H9 (cell line): ENCODE results near the gene MRTFA. TPM values are rescaled to one million over a fixed set of nuclear protein-coding genes. Genes with fewer than 3 reads are reported as not detected.

Experiments
- DNase-seq: peaks from one replicate; pipeline ENCODE4 v3.0.0-alpha.2; 2017
- H2AFZ ChIP-seq: one replicate; pipeline ENCODE4 v1.6.1; 2013; ENCODE audit warnings: mild to moderate bottlenecking, low read length, control low read depth, moderate library complexity
- H2AK5ac ChIP-seq: 2 replicates; pipeline ENCODE4 v1.6.1; 2013; ENCODE audit warnings: low read length, control low read depth, mixed read lengths; ENCODE audit not compliant: insufficient read length
- H2BK120ac ChIP-seq: one replicate; pipeline ENCODE4 v1.6.1; 2013; ENCODE audit warnings: low read depth, mild to moderate bottlenecking, low read length, control low read depth, inconsistent platforms; ENCODE audit not compliant: poor library complexity, severe bottlenecking
- H2BK12ac ChIP-seq: 2 replicates; pipeline ENCODE4 v1.6.1; 2013; ENCODE audit warnings: low read length, control low read depth, mixed read lengths, low read depth; ENCODE audit not compliant: insufficient read length
- H2BK15ac ChIP-seq: 2 replicates; pipeline ENCODE4 v1.6.1; 2013; ENCODE audit warnings: low read depth, low read length, control low read depth
- H2BK20ac ChIP-seq: one replicate; pipeline ENCODE4 v1.6.1; 2013; ENCODE audit warnings: low read depth, mild to moderate bottlenecking, low read length, control low read depth, inconsistent platforms; ENCODE audit not compliant: poor library complexity, severe bottlenecking
- H2BK5ac ChIP-seq: 2 replicates; pipeline ENCODE4 v1.6.1; 2013; ENCODE audit warnings: low read length, control low read depth, mixed read lengths; ENCODE audit not compliant: insufficient read length
- H3K14ac ChIP-seq: 2 replicates; pipeline ENCODE4 v1.6.1; 2013; ENCODE audit warnings: low read length, control low read depth; ENCODE audit not compliant: insufficient read depth
- H3K18ac ChIP-seq: 2 replicates; pipeline ENCODE4 v1.6.1; 2013; ENCODE audit warnings: low read depth, mild to moderate bottlenecking, mixed read lengths, low read length, control low read depth; ENCODE audit not compliant: insufficient read length
- H3K23ac ChIP-seq: 2 replicates; pipeline ENCODE4 v1.6.1; 2013; ENCODE audit warnings: low read length, control low read depth, mixed read lengths, low read depth; ENCODE audit not compliant: insufficient read length
- H3K23me2 ChIP-seq: 2 replicates; pipeline ENCODE4 v1.6.1; 2013; ENCODE audit warnings: low read depth, mild to moderate bottlenecking, mixed read lengths, low read length, control low read depth; ENCODE audit not compliant: insufficient read length, poor library complexity, severe bottlenecking
- H3K27ac ChIP-seq: 2 replicates; pipeline ENCODE4 v1.5.1; 2013; ENCODE audit warnings: low read length, control low read depth, mixed read lengths, low read depth; ENCODE audit not compliant: insufficient read length
- H3K27me3 ChIP-seq: 2 replicates; pipeline ENCODE4 v1.6.1; 2013; ENCODE audit warnings: low read length, control low read depth, inconsistent platforms; ENCODE audit not compliant: insufficient read depth
- H3K4ac ChIP-seq: 2 replicates; pipeline ENCODE4 v1.6.1; 2013; ENCODE audit warnings: low read depth, mild to moderate bottlenecking, control low read depth, inconsistent platforms, low read length, moderate library complexity
- H3K4me1 ChIP-seq: 2 replicates; pipeline ENCODE4 v1.6.1; 2013; ENCODE audit warnings: low read length, control low read depth, inconsistent platforms; ENCODE audit not compliant: insufficient read depth
- H3K4me2 ChIP-seq: 2 replicates; pipeline ENCODE4 v1.6.1; 2013; ENCODE audit warnings: low read length, control low read depth, mixed read lengths; ENCODE audit not compliant: insufficient read length, insufficient read depth
- H3K56ac ChIP-seq: 2 replicates; pipeline ENCODE4 v1.6.1; 2013; ENCODE audit warnings: low read depth, mild to moderate bottlenecking, mixed read lengths, low read length, control low read depth; ENCODE audit not compliant: insufficient read length
- H3K79me1 ChIP-seq: 2 replicates; pipeline ENCODE4 v1.6.1; 2013; ENCODE audit warnings: low read depth, mild to moderate bottlenecking, moderate library complexity, low read length, control low read depth, inconsistent platforms; ENCODE audit not compliant: insufficient read depth, poor library complexity, severe bottlenecking
- H3K79me2 ChIP-seq: 2 replicates; pipeline ENCODE4 v1.6.1; 2013; ENCODE audit warnings: low read length, control low read depth, inconsistent platforms; ENCODE audit not compliant: insufficient read depth
- H3K9ac ChIP-seq: 2 replicates; pipeline ENCODE4 v1.6.1; 2013; ENCODE audit warnings: low read length, control low read depth, mixed read lengths; ENCODE audit not compliant: insufficient read length; ENCODE audit errors: extremely low read depth
- H3K9me3 ChIP-seq: one replicate; pipeline ENCODE4 v1.6.1; 2013; ENCODE audit warnings: low read depth, low read length, inconsistent platforms; ENCODE audit not compliant: control insufficient read depth
- H3T11ph ChIP-seq: one replicate; pipeline ENCODE4 v1.6.1; 2013; ENCODE audit warnings: mild to moderate bottlenecking, low read length, control low read depth, inconsistent platforms
- H4K20me1 ChIP-seq: one replicate; pipeline ENCODE4 v1.6.1; 2013; ENCODE audit not compliant: control insufficient read depth, insufficient read length, insufficient read depth
- H4K5ac ChIP-seq: 2 replicates; pipeline ENCODE4 v1.6.1; 2013; ENCODE audit warnings: low read depth, mild to moderate bottlenecking, mixed read lengths, low read length, control low read depth; ENCODE audit not compliant: insufficient read length
- H4K8ac ChIP-seq: replicated peaks from 2 replicates; pipeline ENCODE4 v1.6.1; 2013; ENCODE audit warnings: low read length, control low read depth, mixed read lengths, low read depth; ENCODE audit not compliant: insufficient read length
- H4K91ac ChIP-seq: 2 replicates; pipeline ENCODE4 v1.6.1; 2013; ENCODE audit warnings: low read depth, mild to moderate bottlenecking, moderate library complexity, mixed read lengths, low read length, control low read depth; ENCODE audit not compliant: insufficient read length
- H3K27ac Mint-ChIP-seq, 3 experiments: 2 replicates in 2 of 3; 3 replicates in 1 of 3; pipeline ENCODE4 v1.8.0; 2020 to 2021; ENCODE audit warnings: mixed read lengths in 3 of 3, mild to moderate bottlenecking in 1 of 3, moderate library complexity in 1 of 3
- H3K27me3 Mint-ChIP-seq: 2 replicates; pipeline ENCODE4 v1.8.0; 2021; ENCODE audit warnings: low read depth, mild to moderate bottlenecking, moderate library complexity, mixed read lengths
- H3K36me3 Mint-ChIP-seq, 3 experiments: 2 replicates in 2 of 3; 3 replicates in 1 of 3; pipeline ENCODE4 v1.8.0; 2020 to 2021; ENCODE audit warnings: low read depth in 3 of 3, mixed read lengths in 3 of 3; ENCODE audit not compliant: insufficient read depth in 1 of 3
- H3K4me1 Mint-ChIP-seq, 2 experiments: 2 replicates each; pipeline ENCODE4 v1.8.0; 2020; ENCODE audit warnings: mixed read lengths in 2 of 2
- H3K4me3 Mint-ChIP-seq, 2 experiments: 2 replicates in 1 of 2; 3 replicates in 1 of 2; pipeline ENCODE4 v1.8.0; 2020 to 2021; ENCODE audit warnings: mild to moderate bottlenecking in 2 of 2, mixed read lengths in 2 of 2, moderate library complexity in 1 of 2
- H3K9me3 Mint-ChIP-seq, 2 experiments: 2 replicates in 1 of 2; 3 replicates in 1 of 2; pipeline ENCODE4 v1.8.0; 2020; ENCODE audit warnings: mild to moderate bottlenecking in 2 of 2, mixed read lengths in 2 of 2, moderate library complexity in 1 of 2
- CTCF ChIP-seq: fragments of 200-600 bp; sonication (generic); conservative IDR thresholded peaks from 3 replicates; pipeline ENCODE4 v1.8.0; 2021; ENCODE audit warnings: antibody characterized with exemption, mild to moderate bottlenecking
- WGBS: extraction: QIAGEN DNeasy Blood & Tissue Kit; methylation state at CpG from one replicate; pipeline ENCODE4 v1.1.7; 2013; ENCODE audit warnings: missing lambda C conversion rate, low lambda C conversion rate, mixed read lengths; ENCODE audit not compliant: insufficient read length; ENCODE audit errors: extremely low coverage; 5-methylcytosine and 5-hydroxymethylcytosine counted together
- total RNA-seq: library from RNA; stranded (reverse); gene quantifications from 2 replicates; pipeline ENCODE4 v1.2.1, GENCODE V29; 2021

The MRTFA gene
- total RNA-seq, 1 experiment from 2014 or later: 38.1 TPM

GRCh38 chr22:40377931-40378330 lies 258.6 kb downstream of the MRTFA start:
- Histone ChIP-seq H3K27me3 (no peaks in the 10 kb centered on the region), H3K4me2 (no peak overlapping the region), H3K18ac (no peak overlapping the region), H2BK20ac (no peak overlapping the region), H2BK5ac (no peak overlapping the region), H2AFZ (no peak overlapping the region), H4K5ac (no peak overlapping the region), H3K9me3 (no peaks in the 10 kb centered on the region), H3K79me1 (peaks cover 6% of the 10 kb centered on the region), H4K91ac (no peak overlapping the region), H4K8ac (no peak overlapping the region), H3K79me2 (peaks cover 4% of the 10 kb centered on the region; the same call in 1 of the 2 replicates), H3K27ac (no peak overlapping the region), H2BK12ac (no peak overlapping the region), H3K14ac (no peak overlapping the region), H3K23ac (no peak overlapping the region), H3K9ac (no peak overlapping the region), H2BK15ac (no peak overlapping the region), H3K4ac (no peak overlapping the region), H3K23me2 (no peaks in the 10 kb centered on the region), H2AK5ac (no peak overlapping the region), H3K4me1 (no peaks in the 10 kb centered on the region), H3K56ac (no peak overlapping the region), H2BK120ac (no peak overlapping the region), H3T11ph (no peak overlapping the region), H4K20me1 (no peaks in the 10 kb centered on the region)
- no peak overlapping the region for H3K4me3 Mint-ChIP-seq
- no peak for DNase-seq
- H3K9me3 Mint-ChIP-seq: no peaks in the 10 kb centered on the region
- WGBS: no CpG with 5 or more reads among the region's 2 CpGs
- H3K27ac Mint-ChIP-seq: 0 out of 7 replicates have a peak overlapping the region, but pooled peaks of 1 of the 3 experiments have one; percentile 49
- H3K36me3 Mint-ChIP-seq: peaks cover 0 to 17% (median 12%) of the 10 kb centered on the region in 3 experiments; a peak in 5 of 7 replicates
- no peaks in the 10 kb centered on the region for H3K4me1 Mint-ChIP-seq
- no peaks in the 10 kb centered on the region for H3K27me3 Mint-ChIP-seq
- no peak for TF ChIP-seq CTCF
